Activated CD8-positive, alpha-beta memory T cell treated with anti-CD3 and anti-CD28 coated beads for 36 hours (primary cell): ENCODE measurements around the gene TBC1D10B. TPM values are rescaled to one million over a fixed set of nuclear protein-coding genes. Genes with fewer than 3 reads are reported as not detected.

Experiments
- CTCF ChIA-PET: fragments of 350-600 bp; sonication (Branson Sonifier 250); formaldehyde crosslinking; loops from one replicate; lab custom pipeline; 2021; ENCODE audit warnings: antibody characterized with exemption; lab: Charles Lee
- POLR2A ChIA-PET: fragments of 350-600 bp; sonication (Branson Sonifier 250); formaldehyde crosslinking; loops from one replicate; lab custom pipeline; 2021; ENCODE audit warnings: antibody characterized with exemption; lab: Charles Lee
- total RNA-seq, 2 experiments: library from RNA; stranded (reverse); gene quantifications; one replicate each; pipeline ENCODE4 v1.2.3, GENCODE V29; 2021

TBC1D10B gene
- total RNA-seq, 2 experiments from 2014 or later: 56.9 to 57.8 TPM

- CTCF ChIA-PET: interaction anchor here (1.1 to 1.5 kb wide), 2 partner anchors 7 to 46 kb away, joined by 3 read pairs; no protein-coding TSS in a partner anchor
- POLR2A ChIA-PET: interaction anchor here (0.6 kb wide), 1 partner anchor 205 kb away, joined by 5 read pairs; no protein-coding TSS in a partner anchor
These were observed 31.6 kb upstream of the TBC1D10B start for GRCh38 chr16:30401768-30402425.

- POLR2A ChIA-PET: interaction anchor here (0.8 to 1.9 kb wide), 2 partner anchors 8 to 17 kb away, joined by 3 to 7 read pairs; partner anchors contain the start of genes SEPTIN1 and ZNF771
- CTCF ChIA-PET: interaction anchor here (0.9 to 1.4 kb wide), 5 partner anchors 10 to 29 kb away, joined by 3 to 7 read pairs (median 3); partner anchors contain the start of genes SEPTIN1 and TBC1D10B
These were observed 29.3 kb upstream of the TBC1D10B start for GRCh38 chr16:30399435-30400186.

- ChIA-PET CTCF (interaction anchor here (0.9 to 1.7 kb wide), 6 partner anchors 9 to 28 kb away, joined by 3 to 10 read pairs (median 4); partner anchors contain the start of genes SEPTIN1, TBC1D10B and ZNF771), POLR2A (interaction anchor here (1.9 kb wide), 1 partner anchor 8 kb away, joined by 7 read pairs; the partner anchor contains the start of gene ZNF771)
These were observed 28.6 kb upstream of the TBC1D10B start for GRCh38 chr16:30398661-30399434.

- POLR2A ChIA-PET: interaction anchor here (0.9 to 1.9 kb wide), 3 partner anchors 9 to 20 kb away, joined by 3 to 7 read pairs (median 4); partner anchors contain the start of genes SEPTIN1 and ZNF771
- CTCF ChIA-PET: interaction anchor here (0.6 to 1.7 kb wide), 2 partner anchors 9 to 110 kb away, joined by 4 to 10 read pairs; partner anchors contain the start of gene ZNF771
These were observed 27.7 kb upstream of the TBC1D10B start for GRCh38 chr16:30397776-30398660.

GRCh38 chr16:30397056-30397455, 26.8 kb upstream of the TBC1D10B start:
- POLR2A ChIA-PET: interaction anchor here (1.1 to 1.8 kb wide), 2 partner anchors 12 to 14 kb away, joined by 3 to 6 read pairs; partner anchors contain the start of gene SEPTIN1
- CTCF ChIA-PET: interaction anchor here (1.0 to 2.7 kb wide), 3 partner anchors 10 to 218 kb away, joined by 3 to 15 read pairs (median 10); partner anchors contain the start of gene ZNF771

- CTCF ChIA-PET: interaction anchor here (1.0 to 3.2 kb wide), 6 partner anchors 11 to 219 kb away, joined by 3 to 15 read pairs (median 10); partner anchors contain the start of gene ZNF771
- POLR2A ChIA-PET: interaction anchor here (1.8 to 1.9 kb wide), 2 partner anchors 13 to 14 kb away, joined by 6 to 10 read pairs; partner anchors contain the start of gene SEPTIN1
These were observed 26.3 kb upstream of the TBC1D10B start for GRCh38 chr16:30396627-30397026.

- ChIA-PET CTCF (interaction anchor here (0.6 to 3.2 kb wide), 9 partner anchors 11 to 219 kb away, joined by 3 to 15 read pairs (median 8); partner anchors contain the start of genes DCTPP1 and ZNF771), POLR2A (interaction anchor here (1.5 to 1.9 kb wide), 3 partner anchors 11 to 13 kb away, joined by 6 to 10 read pairs (median 10); partner anchors contain the start of genes SEPTIN1 and ZNF771)
These were observed 25.8 kb upstream of the TBC1D10B start for GRCh38 chr16:30395992-30396585.

GRCh38 chr16:30395155-30395991, 25.1 kb upstream of the TBC1D10B start, which contains the start of gene ZNF48:
TSS of gene ZNF48 (plus strand) at chr16:30395420. CDS start at chr16:30395795, 375 bp downstream.
- CTCF ChIA-PET: interaction anchor here (0.6 to 3.2 kb wide), 10 partner anchors 12 to 255 kb away, joined by 3 to 15 read pairs (median 6); partner anchors contain the start of genes DCTPP1 and ZNF771
- POLR2A ChIA-PET: interaction anchor here (0.5 to 1.9 kb wide), 5 partner anchors 12 to 40 kb away, joined by 4 to 10 read pairs (median 8); partner anchors contain the start of genes CD2BP2, SEPTIN1 and ZNF771

GRCh38 chr16:30394592-30395154, 24.4 kb upstream of the TBC1D10B start:
- POLR2A ChIA-PET: interaction anchor here (0.5 to 1.9 kb wide), 5 partner anchors 12 to 39 kb away, joined by 3 to 10 read pairs (median 8); partner anchors contain the start of genes CD2BP2, SEPTIN1 and ZNF771
- CTCF ChIA-PET: interaction anchor here (0.8 to 3.2 kb wide), 8 partner anchors 13 to 255 kb away, joined by 3 to 15 read pairs (median 9); partner anchors contain the start of genes DCTPP1 and ZNF771

- CTCF ChIA-PET: interaction anchor here (0.6 to 2.7 kb wide), 5 partner anchors 12 to 215 kb away, joined by 3 to 7 read pairs (median 3); partner anchors contain the start of gene TBC1D10B
- POLR2A ChIA-PET: interaction anchor here (0.9 to 2.0 kb wide), 7 partner anchors 10 to 29 kb away, joined by 3 to 11 read pairs (median 5); partner anchors contain the start of genes CD2BP2, TBC1D10B and ZNF48
These were observed 13.2 kb upstream of the TBC1D10B start for GRCh38 chr16:30383521-30383920.

- CTCF ChIA-PET: interaction anchor here (0.7 to 2.7 kb wide), 7 partner anchors 10 to 27 kb away, joined by 3 to 7 read pairs (median 4); partner anchors contain the start of genes TBC1D10B and ZNF771
- POLR2A ChIA-PET: interaction anchor here (0.6 to 2.0 kb wide), 12 partner anchors 11 to 250 kb away, joined by 3 to 11 read pairs (median 5); partner anchors contain the start of genes CD2BP2, TBC1D10B, ZNF48 and ZNF771
These were observed 12.0 kb upstream of the TBC1D10B start, which contains the start of gene SEPTIN1 for GRCh38 chr16:30382111-30382881. TSS of gene SEPTIN1 (minus strand) at chr16:30382561. CDS start at chr16:30382542, 19 bp downstream.

- CTCF ChIA-PET: interaction anchor here (1.0 to 2.7 kb wide), 5 partner anchors 12 to 28 kb away, joined by 3 to 11 read pairs (median 7); partner anchors contain the start of genes ZNF48 and ZNF771
- POLR2A ChIA-PET: interaction anchor here (0.5 to 1.7 kb wide), 3 partner anchors 34 to 209 kb away, joined by 5 to 9 read pairs (median 6); no protein-coding TSS in a partner anchor
These were observed 11.2 kb upstream of the TBC1D10B start for GRCh38 chr16:30381291-30382041.
